ENCODE results near the gene SAP30BP. TPM values are rescaled to one million over a fixed set of nuclear protein-coding genes. Genes with fewer than 3 reads are reported as not detected.

SAP30BP gene
- total RNA-seq, 2 donors from 2014 or later, result 96.5 to 113 TPM

- no peak overlapping the region for H3K27ac ChIP-seq (ENCODE audit: low read depth, low read length)
- Mint-ChIP-seq H3K4me3 (no peak overlapping the region), H3K9me3 (no peaks in the 10 kb centered on the region), H3K36me3 (ENCODE audit: low read depth) (peaks cover 74% of the 10 kb centered on the region), H3K27me3 (ENCODE audit: insufficient read depth) (no peaks in the 10 kb centered on the region), H3K27ac (no peak overlapping the region), H3K4me1 (peaks cover 13% of the 10 kb centered on the region)
- no peaks in the 10 kb centered on the region for H3K27me3 ChIP-seq (ENCODE audit: control insufficient read depth, insufficient read depth, low read length, poor library complexity, severe bottlenecking)
- H3K9ac ChIP-seq (ENCODE audit: extremely low read depth, low read length, poor library complexity, severe bottlenecking), result no peak overlapping the region
- peaks cover under 1% of the 10 kb centered on the region for H3K4me1 ChIP-seq (ENCODE audit: control insufficient read depth, insufficient read depth, low read length)
- peaks cover 91% of the 10 kb centered on the region for H3K36me3 ChIP-seq (ENCODE audit: control insufficient read depth, insufficient read depth, low read length)
- 90 to 94% methylated on average over 2 to 3 of the region's 3 CpGs for WGBS, 2 experiments (ENCODE audit: insufficient coverage in 1 of 2, insufficient read length in 1 of 2)
- DNase-seq, result no peak
- no peak for TF ChIP-seq CTCF (conservative IDR thresholded peaks at IDR 0.05)
- H3K9me3 ChIP-seq (ENCODE audit: control insufficient read depth, low read length), result no peaks in the 10 kb centered on the region
- no peak overlapping the region for H3K4me3 ChIP-seq (ENCODE audit: low read length)
Measured at GRCh38 chr17:75698659-75699058, 31.5 kb downstream of the SAP30BP start.

DNA sequence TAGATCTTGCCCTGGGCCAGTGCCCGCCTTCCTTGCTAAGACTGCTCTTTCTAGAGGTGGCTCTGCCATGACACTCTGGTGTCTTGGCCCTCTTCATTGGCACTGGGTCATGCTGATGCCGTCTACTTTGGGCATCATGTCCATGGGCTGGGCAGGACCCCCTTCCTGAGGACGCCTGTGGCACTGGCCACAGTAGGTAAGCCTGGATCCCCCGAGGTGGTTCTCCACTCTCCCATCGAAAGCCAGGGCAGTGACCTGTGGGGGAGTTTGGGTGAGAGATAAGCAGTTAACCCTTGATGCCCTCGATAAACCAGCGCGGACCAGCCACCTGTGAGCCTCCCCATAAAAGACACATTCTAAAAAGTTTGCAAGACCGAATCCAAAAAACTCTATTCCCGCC is 34.1 kb downstream of the SAP30BP start:
- Mint-ChIP-seq H3K27ac (no peak overlapping the region), H3K4me1 (no peaks in the 10 kb centered on the region), H3K4me3 (no peak overlapping the region), H3K36me3 (ENCODE audit: low read depth) (peaks cover 72% of the 10 kb centered on the region), H3K9me3 (no peaks in the 10 kb centered on the region), H3K27me3 (ENCODE audit: insufficient read depth) (no peaks in the 10 kb centered on the region)
- Histone ChIP-seq H3K27me3 (ENCODE audit: control insufficient read depth, insufficient read depth, low read length, poor library complexity, severe bottlenecking) (no peaks in the 10 kb centered on the region), H3K9me3 (ENCODE audit: control insufficient read depth, low read length) (no peaks in the 10 kb centered on the region), H3K4me1 (ENCODE audit: control insufficient read depth, insufficient read depth, low read length) (no peaks in the 10 kb centered on the region), H3K9ac (ENCODE audit: extremely low read depth, low read length, poor library complexity, severe bottlenecking) (no peak overlapping the region), H3K27ac (ENCODE audit: low read depth, low read length) (no peak overlapping the region), H3K4me3 (ENCODE audit: low read length) (no peak overlapping the region), H3K36me3 (ENCODE audit: control insufficient read depth, insufficient read depth, low read length) (peaks cover 87% of the 10 kb centered on the region)
- WGBS, 2 experiments (ENCODE audit: insufficient coverage in 1 of 2, insufficient read length in 1 of 2), result 94 to 100% methylated on average over 7 to 10 of the region's 10 CpGs
- no peak for DNase-seq
- no peak for TF ChIP-seq CTCF (conservative IDR thresholded peaks at IDR 0.05)

DNA sequence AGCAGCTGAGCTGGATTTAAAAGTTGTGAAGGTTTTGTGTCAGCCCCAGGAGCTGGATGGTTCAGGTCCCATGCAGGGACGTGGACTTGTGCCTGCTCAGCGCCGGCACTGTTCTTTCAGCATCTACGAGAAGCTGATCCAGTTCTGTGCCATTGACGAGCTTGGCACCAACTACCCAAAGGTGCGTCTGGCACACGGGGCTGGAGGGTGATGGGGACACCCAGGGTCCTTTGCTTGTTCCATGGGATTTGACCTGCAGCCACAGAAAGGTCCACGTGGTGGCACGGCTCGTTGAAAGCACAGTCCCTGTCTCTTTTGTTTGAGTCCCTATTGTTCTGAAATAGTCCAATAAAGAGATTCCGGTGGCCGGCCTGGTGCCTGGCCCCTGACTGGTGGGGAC is 36.1 kb downstream of the SAP30BP start:
- H3K27ac Mint-ChIP-seq, result no peak overlapping the region
- DNase-seq, result no peak
- H3K27me3 Mint-ChIP-seq (ENCODE audit: insufficient read depth), result no peaks in the 10 kb centered on the region
- Histone ChIP-seq H3K27ac (ENCODE audit: low read depth, low read length) (no peak overlapping the region), H3K4me3 (ENCODE audit: low read length) (no peak overlapping the region), H3K4me1 (ENCODE audit: control insufficient read depth, insufficient read depth, low read length) (no peaks in the 10 kb centered on the region), H3K9me3 (ENCODE audit: control insufficient read depth, low read length) (no peaks in the 10 kb centered on the region), H3K36me3 (ENCODE audit: control insufficient read depth, insufficient read depth, low read length) (peaks cover 80% of the 10 kb centered on the region), H3K27me3 (ENCODE audit: control insufficient read depth, insufficient read depth, low read length, poor library complexity, severe bottlenecking) (no peaks in the 10 kb centered on the region), H3K9ac (ENCODE audit: extremely low read depth, low read length, poor library complexity, severe bottlenecking) (no peak overlapping the region)
- H3K4me1 Mint-ChIP-seq, result no peaks in the 10 kb centered on the region
- no peaks in the 10 kb centered on the region for H3K9me3 Mint-ChIP-seq
- TF ChIP-seq CTCF (conservative IDR thresholded peaks at IDR 0.05), result no peak
- H3K4me3 Mint-ChIP-seq, result no peak overlapping the region
- WGBS, 2 experiments (ENCODE audit: insufficient coverage in 1 of 2, insufficient read length in 1 of 2), result 95 to 96% methylated on average over 12 of the region's 12 CpGs
- H3K36me3 Mint-ChIP-seq (ENCODE audit: low read depth), result peaks cover 72% of the 10 kb centered on the region
